ENCODE data around the gene FAM118B. TPM values are rescaled to one million over a fixed set of nuclear protein-coding genes. Genes with fewer than 3 reads are reported as not detected.

The FAM118B gene
- total and polyA plus RNA-seq, 2 of the 4 experiments (the other 2 are of a cell fraction) = 20.0 to 27.2 TPM

DNA sequence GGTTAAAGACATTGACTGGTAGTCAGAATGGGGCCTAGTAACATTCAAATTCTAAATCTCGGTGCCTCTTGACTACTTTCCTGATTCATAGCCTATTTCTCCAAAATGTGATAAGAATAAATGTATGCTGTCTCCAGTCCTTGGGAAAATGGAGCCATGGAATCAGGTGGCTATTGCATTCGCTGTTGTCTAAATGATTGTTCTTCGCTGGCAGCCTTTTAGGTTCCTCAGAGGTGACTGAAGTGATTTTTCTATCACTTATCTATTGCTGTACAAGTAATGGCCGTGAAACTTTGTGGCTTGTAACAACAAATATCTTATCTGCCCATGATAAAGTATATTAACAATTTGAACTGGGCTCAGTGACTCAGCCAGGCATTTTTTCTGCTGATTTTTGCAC, 41.7 kb downstream of the FAM118B start:
- no peak overlapping the region for H3K14ac ChIP-seq (replicated peaks; ENCODE audit: low read depth, low read length)
- no peaks in the 10 kb centered on the region for H3K9me3 ChIP-seq (ENCODE audit: control insufficient read depth, insufficient read depth, low read length)
- ChIA-PET POLR2A (ENCODE audit: unreplicated experiment) (no interaction called here), CTCF (no interaction called here)
- H4K20me1 ChIP-seq (ENCODE audit: insufficient read depth, low read length) = peaks cover 7% of the 10 kb centered on the region
- H3K9me1 ChIP-seq (ENCODE audit: insufficient read depth, low read length) = peaks cover 14% of the 10 kb centered on the region
- H4K8ac ChIP-seq (ENCODE audit: low read depth in 2 of 2, low read length in 2 of 2) = no peak overlapping the region
- no CpG with 5 or more reads among the region's 4 CpGs for WGBS, 2 experiments (ENCODE audit: extremely low coverage in 2 of 2, insufficient read length in 1 of 2)
- H3K18ac ChIP-seq (ENCODE audit: low read depth, low read length) = no peak overlapping the region
- intact Hi-C loops (cut with micrococcal nuclease) = no loop called here
- DNase-seq (no peak), ATAC-seq (ENCODE audit: low read depth) (no peak)
- no peak overlapping the region for H2BK20ac ChIP-seq (ENCODE audit: low read depth, low read length)
- no peak overlapping the region for H3K9ac ChIP-seq (ENCODE audit: low read depth, low read length)
- H2AK9ac ChIP-seq (replicated peaks; ENCODE audit: low read depth, low read length, poor library complexity) = no peak overlapping the region
- peaks cover 3% of the 10 kb centered on the region for H3K4me1 ChIP-seq (ENCODE audit: control insufficient read depth, insufficient read depth, low read length)
- no peak overlapping the region for H2BK120ac ChIP-seq (ENCODE audit: low read depth, low read length)
- H2AFZ ChIP-seq (replicated peaks; ENCODE audit: low read length, poor library complexity) = no peak overlapping the region
- H3K4me2 ChIP-seq (ENCODE audit: low read depth, low read length) = no peak overlapping the region
- no peak for TF ChIP-seq RFX5 (IDR thresholded peaks at IDR 0.05; ENCODE audit: low read depth, low read length)
- TF ChIP-seq, protein P1, sequence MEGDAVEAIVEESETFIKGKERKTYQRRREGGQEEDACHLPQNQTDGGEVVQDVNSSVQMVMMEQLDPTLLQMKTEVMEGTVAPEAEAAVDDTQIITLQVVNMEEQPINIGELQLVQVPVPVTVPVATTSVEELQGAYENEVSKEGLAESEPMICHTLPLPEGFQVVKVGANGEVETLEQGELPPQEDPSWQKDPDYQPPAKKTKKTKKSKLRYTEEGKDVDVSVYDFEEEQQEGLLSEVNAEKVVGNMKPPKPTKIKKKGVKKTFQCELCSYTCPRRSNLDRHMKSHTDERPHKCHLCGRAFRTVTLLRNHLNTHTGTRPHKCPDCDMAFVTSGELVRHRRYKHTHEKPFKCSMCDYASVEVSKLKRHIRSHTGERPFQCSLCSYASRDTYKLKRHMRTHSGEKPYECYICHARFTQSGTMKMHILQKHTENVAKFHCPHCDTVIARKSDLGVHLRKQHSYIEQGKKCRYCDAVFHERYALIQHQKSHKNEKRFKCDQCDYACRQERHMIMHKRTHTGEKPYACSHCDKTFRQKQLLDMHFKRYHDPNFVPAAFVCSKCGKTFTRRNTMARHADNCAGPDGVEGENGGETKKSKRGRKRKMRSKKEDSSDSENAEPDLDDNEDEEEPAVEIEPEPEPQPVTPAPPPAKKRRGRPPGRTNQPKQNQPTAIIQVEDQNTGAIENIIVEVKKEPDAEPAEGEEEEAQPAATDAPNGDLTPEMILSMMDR (conservative IDR thresholded peaks at IDR 0.05; ENCODE audit: low read depth, low read length) = no peak
- TF ChIP-seq, protein P2, sequence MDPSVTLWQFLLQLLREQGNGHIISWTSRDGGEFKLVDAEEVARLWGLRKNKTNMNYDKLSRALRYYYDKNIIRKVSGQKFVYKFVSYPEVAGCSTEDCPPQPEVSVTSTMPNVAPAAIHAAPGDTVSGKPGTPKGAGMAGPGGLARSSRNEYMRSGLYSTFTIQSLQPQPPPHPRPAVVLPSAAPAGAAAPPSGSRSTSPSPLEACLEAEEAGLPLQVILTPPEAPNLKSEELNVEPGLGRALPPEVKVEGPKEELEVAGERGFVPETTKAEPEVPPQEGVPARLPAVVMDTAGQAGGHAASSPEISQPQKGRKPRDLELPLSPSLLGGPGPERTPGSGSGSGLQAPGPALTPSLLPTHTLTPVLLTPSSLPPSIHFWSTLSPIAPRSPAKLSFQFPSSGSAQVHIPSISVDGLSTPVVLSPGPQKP (IDR thresholded peaks at IDR 0.05; ENCODE audit: borderline replicate concordance, low read depth, low read length) = no peak
- no peak for TF ChIP-seq RCOR1 (IDR thresholded peaks at IDR 0.05; ENCODE audit: insufficient replicate concordance, low read length)
- no peak for TF ChIP-seq NFE2L2 (IDR thresholded peaks at IDR 0.05; ENCODE audit: low read depth, low read length)
- H3K27me3 ChIP-seq (ENCODE audit: control insufficient read depth, insufficient read depth, low read length) = no peaks in the 10 kb centered on the region
- no peak overlapping the region for H2AK5ac ChIP-seq (ENCODE audit: low read depth, low read length)
- H2BK15ac ChIP-seq (ENCODE audit: low read depth, low read length) = no peak overlapping the region
- H2BK5ac ChIP-seq (ENCODE audit: low read depth, low read length, poor library complexity, severe bottlenecking) = no peak overlapping the region
- dilution Hi-C loops (cut with HindIII; ENCODE audit: low sequenced_read_pairs, unreplicated experiment) = no loop called here
- H3K79me1 ChIP-seq (ENCODE audit: low read depth in 1 of 2, low read length in 2 of 2) = peaks cover 0 to 19% of the 10 kb centered on the region in 2 experiments; a peak in 3 of 4 replicates
- H3K56ac ChIP-seq (ENCODE audit: extremely low read depth, insufficient read depth, low read length) = no peak overlapping the region
- H4K5ac ChIP-seq (ENCODE audit: low read depth, low read length) = no peak overlapping the region
- H3K36me3 ChIP-seq (ENCODE audit: control insufficient read depth, insufficient read depth, low read length) = peaks cover 15% of the 10 kb centered on the region
- no TSS peak for BruUV-seq (replicated peaks)
- in situ Hi-C loops (cut with MboI; ENCODE audit: low sequenced_read_pairs) = no loop called here
- H3K27ac ChIP-seq (ENCODE audit: insufficient read depth, low read length) = no peak overlapping the region
- H3K4ac ChIP-seq (ENCODE audit: low read depth, low read length) = no peak overlapping the region
- no peak overlapping the region for H3K23ac ChIP-seq (ENCODE audit: low read depth, low read length)
- H4K91ac ChIP-seq (ENCODE audit: insufficient read depth, low read depth, low read length) = no peak overlapping the region
- no peak overlapping the region for H3K4me3 ChIP-seq (ENCODE audit: insufficient read depth, low read depth, low read length)
